Mesendoderm (in vitro differentiated cells): ENCODE results near the gene SEMA3F.
A peak's percentile ranks its signal among the peaks of the same experiment; 100 is the strongest.

Source experiments
- DNase-seq: peaks from one replicate; pipeline ENCODE4 v3.0.0; 2013
- H2AK5ac ChIP-seq: 2 replicates; pipeline ENCODE4 v1.6.1; 2013; ENCODE audit warnings: low read length, inconsistent platforms
- H2BK120ac ChIP-seq: 2 replicates; pipeline ENCODE4 v1.6.1; 2013; ENCODE audit warnings: low read depth, mild to moderate bottlenecking, low read length, moderate library complexity, mixed read lengths
- H2BK15ac ChIP-seq: replicated peaks from 2 replicates; pipeline ENCODE4 v1.6.1; 2013; ENCODE audit warnings: low read depth, mild to moderate bottlenecking, moderate library complexity
- H2BK5ac ChIP-seq: 2 replicates; pipeline ENCODE4 v1.6.1; 2013; ENCODE audit warnings: low read length, inconsistent platforms
- H3K18ac ChIP-seq: 2 replicates; pipeline ENCODE4 v1.6.1; 2013; ENCODE audit warnings: mild to moderate bottlenecking, low read length, mixed read lengths
- H3K23ac ChIP-seq: one replicate; pipeline ENCODE4 v1.6.1; 2013; ENCODE audit warnings: low read length
- H3K27ac ChIP-seq: 2 replicates; pipeline ENCODE4 v1.5.1; 2013; ENCODE audit warnings: low read depth, mild to moderate bottlenecking, inconsistent platforms, low read length, moderate library complexity
- H3K27me3 ChIP-seq: 2 replicates; pipeline ENCODE4 v1.6.1; 2013; ENCODE audit warnings: low read length, control low read depth, mild to moderate bottlenecking, inconsistent platforms; ENCODE audit not compliant: insufficient read depth, poor library complexity
- H3K36me3 ChIP-seq: 2 replicates; pipeline ENCODE4 v1.6.1; 2013; ENCODE audit warnings: low read length, inconsistent platforms; ENCODE audit not compliant: control insufficient read depth, insufficient read depth
- H3K4ac ChIP-seq: one replicate; pipeline ENCODE4 v1.6.1; 2013; ENCODE audit warnings: low read depth, mild to moderate bottlenecking, low read length, moderate library complexity
- H3K4me1 ChIP-seq: 2 replicates; pipeline ENCODE4 v1.6.1; 2013; ENCODE audit warnings: low read depth, low read length, inconsistent platforms; ENCODE audit not compliant: control insufficient read depth
- H3K4me2 ChIP-seq: 2 replicates; pipeline ENCODE4 v1.6.1; 2013; ENCODE audit warnings: low read length
- H3K4me3 ChIP-seq: 2 replicates; pipeline ENCODE4 v1.5.1; 2013; ENCODE audit warnings: mild to moderate bottlenecking, low read length
- H3K56ac ChIP-seq: one replicate; pipeline ENCODE4 v1.6.1; 2013; ENCODE audit warnings: low read length
- H3K79me1 ChIP-seq: 2 replicates; pipeline ENCODE4 v1.6.1; 2013; ENCODE audit warnings: low read length, inconsistent platforms
- H3K79me2 ChIP-seq: 2 replicates; pipeline ENCODE4 v1.6.1; 2013; ENCODE audit warnings: mild to moderate bottlenecking, low read length; ENCODE audit not compliant: control insufficient read depth, insufficient read depth
- H3K9ac ChIP-seq: 2 replicates; pipeline ENCODE4 v1.6.1; 2013; ENCODE audit warnings: low read length, inconsistent platforms
- H4K5ac ChIP-seq: one replicate; pipeline ENCODE4 v1.6.1; 2013; ENCODE audit warnings: low read length
- H4K8ac ChIP-seq: one replicate; pipeline ENCODE4 v1.6.1; 2013; ENCODE audit warnings: low read depth, mild to moderate bottlenecking, control low read depth, low read length, moderate library complexity
- WGBS: extraction: QIAGEN DNeasy Blood & Tissue Kit; methylation state at CpG from one replicate; pipeline ENCODE4 v1.1.7; 2013; ENCODE audit warnings: low lambda C conversion rate, missing lambda C conversion rate; ENCODE audit not compliant: insufficient coverage; ENCODE audit errors: extremely low coverage; 5-methylcytosine and 5-hydroxymethylcytosine counted together

Gene SEMA3F

GRCh38 chr3:50179710-50180109, 24.6 kb downstream of the SEMA3F start:
- no peak overlapping the region for H2AK5ac ChIP-seq
- no peaks in the 10 kb centered on the region for H3K79me2 ChIP-seq
- H3K4me3 ChIP-seq: no peak overlapping the region
- H4K5ac ChIP-seq: no peak overlapping the region
- no peak overlapping the region for H2BK120ac ChIP-seq
- no peak overlapping the region for H3K9ac ChIP-seq
- DNase-seq: no peak
- no peaks in the 10 kb centered on the region for H3K27me3 ChIP-seq
- H2BK5ac ChIP-seq: no peak overlapping the region
- no peak overlapping the region for H3K56ac ChIP-seq
- H3K79me1 ChIP-seq: no peaks in the 10 kb centered on the region
- H3K36me3 ChIP-seq: peaks cover 10% of the 10 kb centered on the region
- H4K8ac ChIP-seq: no peak overlapping the region
- no peak overlapping the region for H3K18ac ChIP-seq
- no peak overlapping the region for H3K4ac ChIP-seq
- no peak overlapping the region for H3K23ac ChIP-seq
- no peak overlapping the region for H2BK15ac ChIP-seq
- no peak overlapping the region for H3K27ac ChIP-seq
- no peak overlapping the region for H3K4me2 ChIP-seq
- H3K4me1 ChIP-seq: no peaks in the 10 kb centered on the region
- no CpG with 5 or more reads among the region's 2 CpGs for WGBS

- Histone ChIP-seq H2BK15ac (no peak overlapping the region), H3K4ac (no peak overlapping the region), H3K9ac (no peak overlapping the region), H3K23ac (no peak overlapping the region), H3K79me2 (no peaks in the 10 kb centered on the region), H3K56ac (no peak overlapping the region), H3K27me3 (no peaks in the 10 kb centered on the region), H3K4me2 (no peak overlapping the region), H3K36me3 (peaks cover 14% of the 10 kb centered on the region), H4K8ac (no peak overlapping the region), H3K79me1 (no peaks in the 10 kb centered on the region), H3K4me3 (no peak overlapping the region), H3K18ac (no peak overlapping the region), H2BK120ac (no peak overlapping the region), H2BK5ac (no peak overlapping the region), H2AK5ac (no peak overlapping the region), H3K27ac (no peak overlapping the region), H4K5ac (no peak overlapping the region), H3K4me1 (no peaks in the 10 kb centered on the region)
- no CpG with 5 or more reads among the region's 5 CpGs for WGBS
- peak; percentile 58 for DNase-seq
Observed at GRCh38 chr3:50181985-50182384, 26.9 kb downstream of the SEMA3F start.

- Histone ChIP-seq H3K4me3 (no peak overlapping the region), H2BK15ac (no peak overlapping the region), H3K18ac (no peak overlapping the region), H4K5ac (no peak overlapping the region), H3K4me1 (no peaks in the 10 kb centered on the region), H3K4ac (no peak overlapping the region), H2AK5ac (no peak overlapping the region), H2BK5ac (no peak overlapping the region), H2BK120ac (no peak overlapping the region), H3K79me1 (no peaks in the 10 kb centered on the region), H3K4me2 (no peak overlapping the region), H3K23ac (no peak overlapping the region), H3K27ac (no peak overlapping the region), H4K8ac (no peak overlapping the region), H3K9ac (no peak overlapping the region), H3K27me3 (no peaks in the 10 kb centered on the region), H3K36me3 (peaks cover 15% of the 10 kb centered on the region), H3K79me2 (no peaks in the 10 kb centered on the region), H3K56ac (no peak overlapping the region)
- WGBS: no CpG with 5 or more reads among the region's 26 CpGs
- DNase-seq: no peak
Observed at GRCh38 chr3:50182533-50183099, 27.5 kb downstream of the SEMA3F start.

GRCh38 chr3:50183755-50184154, 28.6 kb downstream of the SEMA3F start:
- H3K9ac ChIP-seq: no peak overlapping the region
- no CpG with 5 or more reads among the region's 6 CpGs for WGBS
- peaks cover 16% of the 10 kb centered on the region for H3K36me3 ChIP-seq
- H3K4ac ChIP-seq: no peak overlapping the region
- H3K79me2 ChIP-seq: no peaks in the 10 kb centered on the region
- no peak overlapping the region for H2BK15ac ChIP-seq
- no peak overlapping the region for H3K4me2 ChIP-seq
- no peak overlapping the region for H2BK120ac ChIP-seq
- no peak overlapping the region for H2BK5ac ChIP-seq
- no peak overlapping the region for H4K8ac ChIP-seq
- no peak overlapping the region for H3K18ac ChIP-seq
- H2AK5ac ChIP-seq: no peak overlapping the region
- no peak overlapping the region for H3K4me3 ChIP-seq
- H4K5ac ChIP-seq: no peak overlapping the region
- H3K27me3 ChIP-seq: no peaks in the 10 kb centered on the region
- no peak overlapping the region for H3K27ac ChIP-seq
- H3K23ac ChIP-seq: no peak overlapping the region
- no peak overlapping the region for H3K56ac ChIP-seq
- DNase-seq: no peak
- no peaks in the 10 kb centered on the region for H3K4me1 ChIP-seq
- no peaks in the 10 kb centered on the region for H3K79me1 ChIP-seq

- Histone ChIP-seq H4K8ac (no peak overlapping the region), H3K36me3 (peaks cover 16% of the 10 kb centered on the region), H2AK5ac (no peak overlapping the region), H3K4me1 (no peaks in the 10 kb centered on the region), H3K79me2 (no peaks in the 10 kb centered on the region), H3K9ac (no peak overlapping the region), H2BK15ac (no peak overlapping the region), H3K4me3 (no peak overlapping the region), H3K79me1 (no peaks in the 10 kb centered on the region), H2BK5ac (no peak overlapping the region), H3K27me3 (no peaks in the 10 kb centered on the region), H2BK120ac (no peak overlapping the region), H3K56ac (no peak overlapping the region), H4K5ac (no peak overlapping the region), H3K4me2 (no peak overlapping the region), H3K18ac (no peak overlapping the region), H3K4ac (no peak overlapping the region), H3K23ac (no peak overlapping the region), H3K27ac (no peak overlapping the region)
- no CpG with 5 or more reads among the region's 21 CpGs for WGBS
- DNase-seq: no peak
Observed at GRCh38 chr3:50184242-50184978, 29.3 kb downstream of the SEMA3F start.

GRCh38 chr3:50185230-50185629, 30.1 kb downstream of the SEMA3F start:
- Histone ChIP-seq H3K23ac (no peak overlapping the region), H3K79me2 (no peaks in the 10 kb centered on the region), H4K5ac (no peak overlapping the region), H2AK5ac (no peak overlapping the region), H2BK15ac (no peak overlapping the region), H3K4me3 (no peak overlapping the region), H3K27me3 (no peaks in the 10 kb centered on the region), H3K79me1 (no peaks in the 10 kb centered on the region), H3K56ac (no peak overlapping the region), H3K4me1 (no peaks in the 10 kb centered on the region), H3K4me2 (no peak overlapping the region), H3K9ac (no peak overlapping the region), H2BK120ac (no peak overlapping the region), H2BK5ac (no peak overlapping the region), H3K27ac (no peak overlapping the region), H3K18ac (no peak overlapping the region), H3K36me3 (peaks cover 16% of the 10 kb centered on the region), H3K4ac (no peak overlapping the region), H4K8ac (no peak overlapping the region)
- no CpG with 5 or more reads among the region's 4 CpGs for WGBS
- DNase-seq: no peak
